CD4-positive, alpha-beta memory T cell (primary cell): ENCODE measurements around the gene TPT1. TPM values are rescaled to one million over a fixed set of nuclear protein-coding genes. Genes with fewer than 3 reads are reported as not detected.

Source experiments
- CTCF ChIA-PET: fragments of 350-600 bp; sonication (Branson Sonifier 250); formaldehyde crosslinking; loops from one replicate; lab custom pipeline; 2021; ENCODE audit warnings: inconsistent platforms; ENCODE audit not compliant: partially characterized antibody; lab: Charles Lee
- POLR2A ChIA-PET: fragments of 350-600 bp; sonication (Branson Sonifier 250); formaldehyde crosslinking; loops from one replicate; lab custom pipeline; 2021; ENCODE audit not compliant: partially characterized antibody; lab: Charles Lee
- DNase-seq, 5 donors: peaks; one replicate each; pipeline versions ENCODE4 v3.0.0 to v3.0.0-alpha.2; 2020 to 2022; ENCODE audit warnings: mixed read lengths in 1 of 5
- H3K27ac ChIP-seq: one replicate; pipeline ENCODE4 v1.7.0; 2013; ENCODE audit warnings: low read depth, low read length
- H3K27me3 ChIP-seq: 2 replicates; pipeline ENCODE4 v1.7.0; 2013; ENCODE audit warnings: mild to moderate bottlenecking, low read length, moderate library complexity; ENCODE audit not compliant: insufficient read depth
- H3K36me3 ChIP-seq: 2 replicates; pipeline ENCODE4 v1.7.0; 2013; ENCODE audit warnings: mild to moderate bottlenecking, low read length, moderate library complexity; ENCODE audit not compliant: insufficient read depth
- H3K4me1 ChIP-seq: 2 replicates; pipeline ENCODE4 v1.7.0; 2013; ENCODE audit warnings: mild to moderate bottlenecking, low read length, moderate library complexity; ENCODE audit not compliant: insufficient read depth
- H3K4me3 ChIP-seq, 2 donors: one replicate each; pipeline ENCODE4 v1.7.0; 2013; ENCODE audit warnings: low read length in 2 of 2, mild to moderate bottlenecking in 1 of 2
- H3K9me3 ChIP-seq, 2 donors: one replicate each; pipeline ENCODE4 v1.7.0; 2013; ENCODE audit warnings: low read length in 2 of 2, control low read depth in 1 of 2; ENCODE audit not compliant: control insufficient read depth in 1 of 2
- H3K27ac Mint-ChIP-seq, 7 donors: one replicate each; pipeline ENCODE4 v1.8.0; 2020 to 2021; ENCODE audit warnings: mixed read lengths in 7 of 7, mild to moderate bottlenecking in 6 of 7, inconsistent platforms in 3 of 7, moderate library complexity in 3 of 7
- H3K27me3 Mint-ChIP-seq, 2 donors: one replicate each; pipeline ENCODE4 v1.8.0; 2020 to 2021; ENCODE audit warnings: mixed read lengths in 2 of 2
- H3K36me3 Mint-ChIP-seq, 2 donors: one replicate each; pipeline ENCODE4 v1.8.0; 2020 to 2021; ENCODE audit warnings: mixed read lengths in 2 of 2, inconsistent platforms in 1 of 2, mild to moderate bottlenecking in 1 of 2
- H3K4me1 Mint-ChIP-seq, 4 donors: one replicate each; pipeline ENCODE4 v1.8.0; 2020 to 2021; ENCODE audit warnings: mixed read lengths in 4 of 4, mild to moderate bottlenecking in 1 of 4
- H3K4me3 Mint-ChIP-seq, 8 donors: one replicate each; pipeline ENCODE4 v1.8.0; 2020 to 2021; ENCODE audit warnings: mixed read lengths in 8 of 8, mild to moderate bottlenecking in 7 of 8, moderate library complexity in 6 of 8, inconsistent platforms in 3 of 8
- H3K9me3 Mint-ChIP-seq, 8 donors: one replicate each; pipeline ENCODE4 v1.8.0; 2020 to 2021; ENCODE audit warnings: mixed read lengths in 8 of 8, mild to moderate bottlenecking in 5 of 8, inconsistent platforms in 3 of 8, moderate library complexity in 1 of 8
- intact Hi-C: fragments of 100-400 bp; cut with micrococcal nuclease; formaldehyde crosslinking; loops from one replicate; pipeline ENCODE4 v1.15.1; 2023
- polyA plus RNA-seq, 2 donors: library from polyadenylated mRNA; unstranded; fragments of 300-500 nt; fragmentation: Illumina TruSeq; gene quantifications; one replicate each; pipeline ENCODE4 v1.2.3, GENCODE V29; 2021
- total RNA-seq, 2 experiments: library from RNA; stranded (reverse); gene quantifications; one replicate each; pipeline ENCODE4 v1.2.3, GENCODE V29; 2021

TPT1 gene
- total and polyA plus RNA-seq, 4 experiments from 2014 or later = 2,372 to 11,080 (median 7,185) TPM

DNA sequence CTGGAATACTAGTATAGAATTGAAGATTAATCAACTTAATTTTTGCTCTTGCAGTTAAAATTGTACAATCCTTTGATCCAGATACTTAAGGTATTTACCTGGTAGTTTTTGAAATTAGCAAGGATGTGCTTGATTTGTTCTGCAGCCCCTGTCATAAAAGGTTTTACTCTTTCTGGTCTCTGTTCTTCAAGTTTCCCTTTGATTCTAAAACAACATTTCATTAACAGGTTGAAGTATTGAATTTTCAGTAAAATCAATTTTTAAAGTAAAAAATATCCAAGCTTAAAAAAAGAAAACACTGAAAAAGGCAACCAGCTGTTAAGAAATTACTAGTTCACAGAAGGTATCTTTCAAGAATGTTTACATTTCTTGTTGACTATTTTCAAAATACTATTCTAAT lies 1.6 kb downstream of the TPT1 start:
- intact Hi-C loops = loop anchor here (10.0 kb wide), 1 partner anchor 835 kb away; no protein-coding TSS in a partner anchor
- no peak for DNase-seq
- H3K36me3 Mint-ChIP-seq = peaks cover 42 to 66% of the 10 kb centered on the region in 2 donors
- Histone ChIP-seq H3K4me1 (peaks cover 73% of the 10 kb centered on the region), H3K27ac (peak overlapping the region; percentile 100), H3K27me3 (no peaks in the 10 kb centered on the region), H3K9me3 (no peaks in the 10 kb centered on the region), H3K4me3 (peak overlapping the region; percentile 90 to 94), H3K36me3 (peaks cover 35% of the 10 kb centered on the region)
- peaks cover 0 to 3% of the 10 kb centered on the region in 2 donors for H3K27me3 Mint-ChIP-seq
- peaks cover 0 to 2% (median 0%) of the 10 kb centered on the region in 8 donors for H3K9me3 Mint-ChIP-seq
- H3K4me1 Mint-ChIP-seq = peaks cover 50 to 82% (median 66%) of the 10 kb centered on the region in 4 donors
- peak overlapping the region; percentile 92 to 100 (median 98) for H3K4me3 Mint-ChIP-seq
- POLR2A ChIA-PET = interaction anchor here (0.7 to 14.9 kb wide), 6 partner anchors 9 to 763 kb away, joined by 3 to 219 read pairs (median 39); partner anchors contain the start of genes COG3, SLC25A30 and TSC22D1
- CTCF ChIA-PET = interaction anchor here (0.9 to 4.7 kb wide), 8 partner anchors 9 to 292 kb away, joined by 3 to 75 read pairs (median 10); partner anchors contain the start of gene SLC25A30
- H3K27ac Mint-ChIP-seq = peak overlapping the region in 6 of 7 donors; percentile 80 to 100 (median 100)

DNA sequence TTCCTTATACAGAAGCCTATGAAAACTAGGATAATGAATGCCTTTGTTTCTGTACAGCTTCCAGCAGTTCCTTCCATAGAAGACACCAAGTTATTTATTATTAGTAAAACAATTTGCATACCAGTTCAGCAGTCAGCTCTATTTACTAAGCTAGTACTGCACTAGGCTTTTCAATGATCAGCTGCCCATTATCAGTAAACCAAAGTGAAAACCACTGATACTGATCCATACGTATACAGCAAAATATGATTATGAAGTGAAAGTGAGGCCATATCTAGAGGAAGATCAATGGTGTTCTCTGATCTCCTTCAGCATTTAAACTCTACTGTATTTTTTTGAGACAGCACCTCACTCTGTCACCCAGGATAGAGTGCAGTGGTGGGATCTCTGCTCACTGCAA lies 3.2 kb downstream of the TPT1 start:
- Histone ChIP-seq H3K27me3 (no peaks in the 10 kb centered on the region), H3K27ac (peak overlapping the region; percentile 45), H3K9me3 (no peaks in the 10 kb centered on the region), H3K36me3 (peaks cover 34% of the 10 kb centered on the region), H3K4me1 (peaks cover 84% of the 10 kb centered on the region), H3K4me3 (no peak overlapping the region)
- CTCF ChIA-PET = interaction anchor here (0.7 to 4.7 kb wide), 6 partner anchors 14 to 420 kb away, joined by 3 to 17 read pairs (median 4); partner anchors contain the start of gene SLC25A30
- POLR2A ChIA-PET = interaction anchor here (1.0 to 14.9 kb wide), 4 partner anchors 10 to 127 kb away, joined by 3 to 219 read pairs (median 4); partner anchors contain the start of gene COG3
- Mint-ChIP-seq H3K27ac (peak overlapping the region; percentile 14 to 100 (median 80)), H3K9me3 (peaks cover 0 to 2% (median 0%) of the 10 kb centered on the region in 8 donors), H3K4me1 (peaks cover 60 to 96% (median 79%) of the 10 kb centered on the region in 4 donors), H3K36me3 (peaks cover 40 to 64% of the 10 kb centered on the region in 2 donors), H3K4me3 (peak overlapping the region in 6 of 8 donors; percentile 17 to 100 (median 60)), H3K27me3 (peaks cover 0 to 3% of the 10 kb centered on the region in 2 donors)
- DNase-seq = no peak
- intact Hi-C loops = loop anchor here (10.0 kb wide), 1 partner anchor 837 kb away; no protein-coding TSS in a partner anchor

DNA sequence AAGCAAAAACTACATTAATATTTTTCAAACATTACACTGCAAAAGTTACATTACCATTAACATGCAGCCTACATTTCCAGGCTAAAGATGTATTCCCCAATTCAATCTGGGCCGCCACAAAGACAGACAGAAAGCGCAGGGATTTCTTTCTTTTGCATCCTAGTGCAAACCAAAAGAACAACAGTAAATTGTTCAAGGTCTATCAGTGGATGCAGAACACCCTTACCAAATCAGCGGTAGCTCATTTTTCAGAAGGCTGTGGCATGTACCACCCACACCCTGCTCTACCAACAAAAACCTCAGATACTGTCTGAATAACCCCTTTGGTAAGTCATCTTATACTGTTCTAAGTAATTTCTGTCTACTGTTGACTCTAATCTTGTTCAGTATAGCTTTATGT lies 3.6 kb downstream of the TPT1 start:
- intact Hi-C loops = loop anchor here (10.0 kb wide), 1 partner anchor 837 kb away; no protein-coding TSS in a partner anchor
- peak overlapping the region in 6 of 8 donors; percentile 15 to 100 (median 54) for H3K4me3 Mint-ChIP-seq
- POLR2A ChIA-PET = interaction anchor here (1.0 to 14.9 kb wide), 3 partner anchors 29 to 127 kb away, joined by 3 to 219 read pairs (median 4); partner anchors contain the start of gene COG3
- peaks cover 40 to 63% of the 10 kb centered on the region in 2 donors for H3K36me3 Mint-ChIP-seq
- no peak overlapping the region for H3K4me3 ChIP-seq
- no peaks in the 10 kb centered on the region for H3K9me3 ChIP-seq
- no peak for DNase-seq
- peaks cover 0 to 2% (median 0%) of the 10 kb centered on the region in 8 donors for H3K9me3 Mint-ChIP-seq
- CTCF ChIA-PET = interaction anchor here (0.7 to 2.1 kb wide), 5 partner anchors 14 to 420 kb away, joined by 3 to 9 read pairs (median 3); no protein-coding TSS in a partner anchor
- H3K4me1 ChIP-seq = peaks cover 85% of the 10 kb centered on the region
- H3K36me3 ChIP-seq = peaks cover 34% of the 10 kb centered on the region
- peaks cover 61 to 97% (median 79%) of the 10 kb centered on the region in 4 donors for H3K4me1 Mint-ChIP-seq
- H3K27me3 Mint-ChIP-seq = peaks cover 0 to 3% of the 10 kb centered on the region in 2 donors
- peak overlapping the region; percentile 14 to 100 (median 80) for H3K27ac Mint-ChIP-seq
- peak overlapping the region; percentile 45 for H3K27ac ChIP-seq
- H3K27me3 ChIP-seq = no peaks in the 10 kb centered on the region

DNA sequence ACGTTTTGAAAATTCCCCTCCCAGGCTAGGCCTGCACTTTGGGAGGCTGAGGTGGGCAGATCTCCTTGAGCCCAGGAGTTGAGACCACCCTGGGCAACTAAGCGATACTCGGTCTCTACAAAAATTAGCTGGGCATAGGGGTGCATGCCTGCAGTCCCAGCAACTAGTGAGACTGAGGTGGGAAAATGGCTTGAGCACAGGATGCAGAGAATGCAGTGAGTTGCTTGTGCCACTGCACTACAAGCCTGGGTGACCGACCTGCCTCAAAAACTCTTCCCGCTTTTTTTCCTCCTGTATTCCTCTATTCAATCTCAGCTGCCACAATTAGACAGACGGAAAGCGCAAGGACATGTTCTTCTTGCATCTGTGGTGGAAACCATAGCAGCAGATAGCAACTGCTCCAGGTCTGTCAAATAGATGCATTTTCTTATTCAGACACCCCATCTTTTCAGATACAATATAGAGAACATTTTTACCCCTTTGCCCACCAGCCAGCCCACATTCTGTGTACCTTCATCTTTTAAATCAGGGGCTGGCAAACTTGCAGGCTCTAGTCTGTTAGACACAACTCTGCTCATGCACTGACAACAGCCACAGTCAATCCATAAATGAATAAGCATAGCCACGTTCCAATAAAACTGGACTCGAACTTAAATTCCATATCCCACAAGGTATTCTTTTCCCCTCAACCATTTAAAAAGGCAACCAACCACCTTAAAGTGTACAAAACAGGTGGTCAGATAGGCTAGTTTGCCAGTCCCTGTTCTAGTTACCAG lies 4.8 kb downstream of the TPT1 start:
- Mint-ChIP-seq H3K9me3 (peaks cover 0 to 2% (median 0%) of the 10 kb centered on the region in 8 donors), H3K36me3 (peaks cover 40 to 53% of the 10 kb centered on the region in 2 donors), H3K27ac (peak overlapping the region; percentile 1 to 86 (median 75)), H3K4me3 (peak overlapping the region in 6 of 8 donors; percentile 1 to 75 (median 30)), H3K27me3 (peaks cover 0 to 3% of the 10 kb centered on the region in 2 donors), H3K4me1 (peaks cover 66 to 97% (median 80%) of the 10 kb centered on the region in 4 donors)
- Histone ChIP-seq H3K36me3 (peaks cover 34% of the 10 kb centered on the region), H3K9me3 (no peaks in the 10 kb centered on the region), H3K4me3 (no peak overlapping the region), H3K27ac (peak overlapping the region; percentile 18), H3K27me3 (no peaks in the 10 kb centered on the region), H3K4me1 (peaks cover 89% of the 10 kb centered on the region)
- no peak for DNase-seq
- ChIA-PET POLR2A (interaction anchor here (14.9 kb wide), 1 partner anchor 30 kb away, joined by 219 read pairs; no protein-coding TSS in a partner anchor), CTCF (interaction anchor here (1.0 to 2.1 kb wide), 5 partner anchors 32 to 289 kb away, joined by 3 to 9 read pairs (median 5); no protein-coding TSS in a partner anchor)
- intact Hi-C loops = loop anchor here (10.0 kb wide), 1 partner anchor 839 kb away; no protein-coding TSS in a partner anchor

DNA sequence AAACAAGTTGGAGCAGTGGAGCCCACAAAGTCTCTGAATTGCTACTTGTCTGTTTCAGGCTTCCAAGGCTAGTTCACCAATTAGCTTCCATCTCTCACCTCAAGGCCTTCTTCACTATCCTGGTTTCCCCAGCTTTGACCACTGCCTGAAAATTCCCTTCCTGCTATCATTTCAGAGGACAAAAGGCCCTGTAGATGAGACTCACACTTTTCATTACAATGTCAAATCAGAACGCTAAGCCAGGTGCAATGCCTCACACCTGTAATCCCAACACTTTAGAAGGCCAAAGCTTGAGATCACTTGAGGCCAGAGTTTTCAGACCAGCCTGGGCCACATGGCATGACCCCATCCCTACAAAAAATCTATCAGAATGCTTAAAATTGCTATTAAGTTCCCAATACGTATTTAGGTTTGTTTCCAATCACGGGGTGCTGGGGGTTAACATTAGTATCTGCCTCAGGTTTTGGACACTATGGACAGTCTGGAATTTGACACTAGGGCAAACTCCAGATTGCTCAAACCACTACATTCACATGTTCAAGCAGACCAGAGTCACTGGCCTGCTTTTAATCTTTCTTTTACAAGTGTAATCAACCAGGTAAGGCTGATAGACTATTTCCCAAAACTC lies 5.5 kb downstream of the TPT1 start:
- Mint-ChIP-seq H3K9me3 (no peaks in the 10 kb centered on the region), H3K36me3 (peaks cover 40 to 47% of the 10 kb centered on the region in 2 donors), H3K27ac (peak overlapping the region; percentile 67 to 90 (median 80)), H3K4me1 (peaks cover 69 to 99% (median 85%) of the 10 kb centered on the region in 4 donors), H3K27me3 (no peaks in the 10 kb centered on the region), H3K4me3 (peak overlapping the region in 6 of 8 donors; percentile 8 to 82 (median 54))
- H3K9me3 ChIP-seq = no peaks in the 10 kb centered on the region
- no peak for DNase-seq
- H3K27me3 ChIP-seq = no peaks in the 10 kb centered on the region
- intact Hi-C loops = loop anchor here (10.0 kb wide), 1 partner anchor 839 kb away; no protein-coding TSS in a partner anchor
- peaks cover 94% of the 10 kb centered on the region for H3K4me1 ChIP-seq
- H3K4me3 ChIP-seq = no peak overlapping the region
- H3K27ac ChIP-seq = peak overlapping the region; percentile 40
- ChIA-PET POLR2A (interaction anchor here (0.6 to 14.9 kb wide), 5 partner anchors 21 to 289 kb away, joined by 3 to 219 read pairs (median 3); partner anchors contain the start of gene SLC25A30), CTCF (interaction anchor here (0.8 to 1.7 kb wide), 5 partner anchors 30 to 59 kb away, joined by 3 to 5 read pairs (median 3); no protein-coding TSS in a partner anchor)
- peaks cover 34% of the 10 kb centered on the region for H3K36me3 ChIP-seq
